ENCODE results near the gene CRACR2B.

The CRACR2B gene

DNA sequence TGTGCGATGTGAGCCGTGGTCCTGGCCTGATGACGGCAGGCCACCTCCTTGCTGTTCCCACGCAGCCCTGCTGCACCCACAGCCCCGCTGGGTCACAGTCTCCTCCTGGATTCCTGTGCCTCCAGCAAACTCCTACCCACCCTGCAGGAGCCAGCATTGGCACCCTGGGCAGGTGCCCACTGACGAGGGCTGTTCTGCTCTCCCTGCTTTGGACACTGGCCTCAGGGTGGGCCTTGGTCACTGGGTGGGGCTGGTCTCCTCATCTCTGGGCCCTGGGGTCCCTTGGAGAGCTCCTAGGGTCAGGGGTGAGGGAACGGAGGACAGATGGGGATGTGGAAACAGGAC, 27.6 kb downstream of the CRACR2B start:
- Histone ChIP-seq H3K27me3 (replicated peaks; ENCODE audit: control insufficient read depth, insufficient read depth, low read length) (no peaks in the 10 kb centered on the region; the same call in 1 of the 2 replicates), H3K4me3 (replicated peaks; ENCODE audit: low read depth, low read length) (no peak overlapping the region), H3K36me3 (ENCODE audit: control insufficient read depth, insufficient read depth, low read length) (no peaks in the 10 kb centered on the region)
- DNase-seq (ENCODE audit: extremely low read depth, insufficient read length): no peak
- TF ChIP-seq, protein P1, sequence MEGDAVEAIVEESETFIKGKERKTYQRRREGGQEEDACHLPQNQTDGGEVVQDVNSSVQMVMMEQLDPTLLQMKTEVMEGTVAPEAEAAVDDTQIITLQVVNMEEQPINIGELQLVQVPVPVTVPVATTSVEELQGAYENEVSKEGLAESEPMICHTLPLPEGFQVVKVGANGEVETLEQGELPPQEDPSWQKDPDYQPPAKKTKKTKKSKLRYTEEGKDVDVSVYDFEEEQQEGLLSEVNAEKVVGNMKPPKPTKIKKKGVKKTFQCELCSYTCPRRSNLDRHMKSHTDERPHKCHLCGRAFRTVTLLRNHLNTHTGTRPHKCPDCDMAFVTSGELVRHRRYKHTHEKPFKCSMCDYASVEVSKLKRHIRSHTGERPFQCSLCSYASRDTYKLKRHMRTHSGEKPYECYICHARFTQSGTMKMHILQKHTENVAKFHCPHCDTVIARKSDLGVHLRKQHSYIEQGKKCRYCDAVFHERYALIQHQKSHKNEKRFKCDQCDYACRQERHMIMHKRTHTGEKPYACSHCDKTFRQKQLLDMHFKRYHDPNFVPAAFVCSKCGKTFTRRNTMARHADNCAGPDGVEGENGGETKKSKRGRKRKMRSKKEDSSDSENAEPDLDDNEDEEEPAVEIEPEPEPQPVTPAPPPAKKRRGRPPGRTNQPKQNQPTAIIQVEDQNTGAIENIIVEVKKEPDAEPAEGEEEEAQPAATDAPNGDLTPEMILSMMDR (IDR thresholded peaks at IDR 0.05; ENCODE audit: insufficient read depth, low read length, poor library complexity, severe bottlenecking): no peak

DNA sequence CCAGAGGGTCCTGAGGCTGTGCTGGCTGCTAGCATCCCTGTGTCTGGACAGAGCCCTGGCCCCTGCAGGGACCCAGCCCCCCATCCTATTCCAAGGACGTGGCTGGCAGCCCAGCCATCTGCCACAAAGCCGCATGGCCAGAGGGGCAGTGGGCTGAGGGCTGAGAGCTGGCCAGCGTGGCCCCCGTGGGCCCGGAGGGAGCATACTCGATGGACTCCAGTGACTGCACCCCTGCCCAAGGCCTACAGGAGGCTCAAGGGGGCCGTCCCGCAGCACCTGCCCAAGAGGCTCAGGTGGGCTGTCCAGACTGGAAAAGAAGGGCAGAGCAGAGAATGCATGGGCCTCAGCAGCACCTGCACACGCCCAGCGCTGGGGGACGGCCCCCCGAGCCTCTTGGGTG, 28.1 kb downstream of the CRACR2B start:
- H3K36me3 ChIP-seq (ENCODE audit: control insufficient read depth, insufficient read depth, low read length): no peaks in the 10 kb centered on the region
- TF ChIP-seq, protein P1 (IDR thresholded peaks at IDR 0.05; ENCODE audit: insufficient read depth, low read length, poor library complexity, severe bottlenecking): no peak
- H3K4me3 ChIP-seq (replicated peaks; ENCODE audit: low read depth, low read length): no peak overlapping the region
- DNase-seq (ENCODE audit: extremely low read depth, insufficient read length): no peak
- H3K27me3 ChIP-seq (replicated peaks; ENCODE audit: control insufficient read depth, insufficient read depth, low read length): no peaks in the 10 kb centered on the region; the same call in 1 of the 2 replicates

DNA sequence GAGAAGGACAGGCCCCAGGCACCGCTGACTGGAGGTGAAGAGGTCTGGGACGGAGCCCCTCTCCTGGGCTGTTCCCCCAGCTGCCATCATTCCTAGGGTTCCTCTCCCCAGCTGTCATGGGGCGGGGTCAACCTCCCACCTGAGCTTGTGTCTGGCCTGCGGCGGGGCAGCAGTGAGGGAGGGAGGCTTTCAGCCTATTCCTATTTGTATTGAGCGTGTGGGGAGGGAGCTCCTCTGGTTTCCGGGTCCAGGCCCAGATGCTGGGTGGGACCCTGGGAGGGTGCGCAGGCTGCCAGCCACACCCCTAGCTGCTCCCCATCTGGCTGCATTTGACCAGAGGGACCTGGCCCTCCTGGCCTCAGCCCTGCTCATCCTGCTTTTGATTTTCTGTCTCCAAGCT, 28.7 kb downstream of the CRACR2B start:
- H3K27me3 ChIP-seq (replicated peaks; ENCODE audit: control insufficient read depth, insufficient read depth, low read length): no peaks in the 10 kb centered on the region; the same call in 1 of the 2 replicates
- TF ChIP-seq, protein P1 (IDR thresholded peaks at IDR 0.05; ENCODE audit: insufficient read depth, low read length, poor library complexity, severe bottlenecking): no peak
- DNase-seq (ENCODE audit: extremely low read depth, insufficient read length): no peak

DNA sequence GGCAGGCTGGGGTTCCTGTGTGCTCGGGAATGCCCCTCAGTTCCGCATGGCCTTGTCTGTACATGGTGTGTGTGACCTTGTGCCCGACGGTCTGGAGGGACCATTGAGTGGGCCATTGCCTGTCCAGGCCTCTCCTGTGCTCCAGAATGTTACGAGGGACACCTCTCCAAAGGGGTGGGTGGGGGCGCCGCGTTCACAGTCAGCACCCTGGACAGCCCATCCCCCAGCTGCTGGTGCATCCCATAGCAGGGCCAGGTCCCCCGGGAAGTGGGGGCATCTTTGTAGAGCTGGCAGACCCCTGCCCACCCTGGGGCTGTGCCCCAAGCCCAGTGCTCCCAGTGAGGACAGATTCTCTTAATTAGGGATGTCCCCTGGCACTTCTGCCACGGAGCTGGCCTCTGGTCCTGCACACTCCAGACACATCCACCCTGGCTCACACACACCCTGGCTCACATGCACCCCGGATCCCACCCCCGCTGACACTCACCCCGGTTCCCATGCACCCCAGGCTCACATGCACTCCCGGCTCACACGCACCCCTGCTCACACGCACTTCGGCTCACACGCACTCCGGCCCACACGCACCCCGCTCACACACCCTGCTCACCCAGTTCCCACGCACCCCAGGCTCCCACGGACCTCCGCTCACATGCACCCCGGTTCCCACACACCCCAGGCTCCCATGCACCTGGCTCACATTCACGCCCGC, 30.5 kb downstream of the CRACR2B start:
- Histone ChIP-seq H3K4me3 (replicated peaks; ENCODE audit: low read depth, low read length) (no peak overlapping the region), H3K36me3 (ENCODE audit: control insufficient read depth, insufficient read depth, low read length) (no peaks in the 10 kb centered on the region)
- no peak for DNase-seq (ENCODE audit: extremely low read depth, insufficient read length)

More for the DNA sequence above, 28.7 kb downstream of the CRACR2B start:
- Histone ChIP-seq H3K4me3 (replicated peaks; ENCODE audit: low read depth, low read length) (no peak overlapping the region), H3K36me3 (ENCODE audit: control insufficient read depth, insufficient read depth, low read length) (no peaks in the 10 kb centered on the region)

DNA sequence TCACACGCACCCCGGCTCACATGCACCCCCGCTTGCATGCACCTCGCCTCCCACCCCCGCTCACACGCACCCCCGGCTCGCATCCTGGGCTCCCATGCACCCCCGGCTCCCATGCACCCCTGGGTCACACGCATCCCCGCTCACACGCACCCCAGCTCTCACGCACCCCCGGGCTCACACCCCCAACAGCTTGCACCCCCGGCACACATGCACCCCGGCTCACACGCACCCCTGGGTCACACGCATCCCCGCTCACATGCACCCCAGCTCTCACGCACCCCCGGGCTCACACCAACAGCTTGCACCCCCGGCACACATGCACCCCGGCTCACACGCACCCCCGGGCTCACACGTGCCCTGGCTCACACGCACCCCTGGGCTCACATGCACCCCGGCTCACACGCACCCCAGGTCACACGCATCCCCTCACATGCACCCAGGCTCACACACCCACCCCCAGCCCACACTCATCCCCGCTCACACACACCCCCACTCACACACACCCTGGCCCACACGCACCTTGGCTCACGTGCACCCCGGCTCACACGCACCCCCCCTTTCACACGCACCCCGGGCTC, 31.1 kb downstream of the CRACR2B start:
- DNase-seq (ENCODE audit: extremely low read depth, insufficient read length): no peak
- H3K4me3 ChIP-seq (replicated peaks; ENCODE audit: low read depth, low read length): no peak overlapping the region
- TF ChIP-seq, protein P1 (IDR thresholded peaks at IDR 0.05; ENCODE audit: insufficient read depth, low read length, poor library complexity, severe bottlenecking): no peak
- H3K36me3 ChIP-seq (ENCODE audit: control insufficient read depth, insufficient read depth, low read length): no peaks in the 10 kb centered on the region
- no peaks in the 10 kb centered on the region for H3K27me3 ChIP-seq (replicated peaks; ENCODE audit: control insufficient read depth, insufficient read depth, low read length)

More for the DNA sequence above, 30.5 kb downstream of the CRACR2B start:
- TF ChIP-seq, protein P1 (IDR thresholded peaks at IDR 0.05; ENCODE audit: insufficient read depth, low read length, poor library complexity, severe bottlenecking): no peak
- H3K27me3 ChIP-seq (replicated peaks; ENCODE audit: control insufficient read depth, insufficient read depth, low read length): no peaks in the 10 kb centered on the region
